GM12878 (cell line): ENCODE data around the gene STBD1. TPM values are rescaled to one million over a fixed set of nuclear protein-coding genes. Genes with fewer than 3 reads are reported as not detected.

Experiments used
- CBX5 ChIP-seq: sonication (generic); IDR thresholded peaks from 2 replicates; pipeline ENCODE4 v1.6.1; 2016; ENCODE audit warnings: low read depth, moderate library complexity, mild to moderate bottlenecking, inconsistent platforms
- EED ChIP-seq: sonication (generic); IDR thresholded peaks from 2 replicates; pipeline ENCODE4 v1.6.1; 2016; ENCODE audit warnings: antibody characterized with exemption, low read depth
- EGR1 ChIP-seq, 2 experiments: IDR thresholded peaks; 1 replicate in 1 of 2; 2 replicates in 1 of 2; pipeline ENCODE4 v1.6.1; 2011 to 2012; ENCODE audit warnings: low read depth in 2 of 2, low read length in 2 of 2, borderline replicate concordance in 1 of 2, mild to moderate bottlenecking in 1 of 2, moderate library complexity in 1 of 2
- EP300 ChIP-seq, 2 experiments: fragments of 150-350 bp in 1 of 2; IDR thresholded peaks; 2 replicates each; pipeline ENCODE4 v1.6.1; 2011 to 2012; ENCODE audit warnings: low read depth in 2 of 2, low read length in 2 of 2, borderline replicate concordance in 1 of 2, improper control_type of control experiment in 1 of 2, inconsistent platforms in 1 of 2; ENCODE audit not compliant: control insufficient read depth in 1 of 2
- ESRRA ChIP-seq: IDR thresholded peaks from 2 replicates; pipeline ENCODE4 v1.6.1; 2012; ENCODE audit warnings: mild to moderate bottlenecking, low read length, improper control_type of control experiment
- EZH2 ChIP-seq: IDR thresholded peaks from 2 replicates; pipeline ENCODE4 v1.6.1; 2012; ENCODE audit warnings: low read depth, mild to moderate bottlenecking, control low read depth, inconsistent platforms, low read length, borderline replicate concordance; ENCODE audit not compliant: control insufficient read depth
- HCFC1 ChIP-seq: fragments of 150-350 bp; IDR thresholded peaks from 2 replicates; pipeline ENCODE4 v1.6.1; 2014; ENCODE audit warnings: low read length
- MLLT1 ChIP-seq: fragments of 450-650 bp; IDR thresholded peaks from 2 replicates; pipeline ENCODE4 v1.6.1; 2016; ENCODE audit warnings: mild to moderate bottlenecking
- NFYB ChIP-seq: IDR thresholded peaks from 2 replicates; pipeline ENCODE4 v1.6.1; 2011; ENCODE audit warnings: low read depth, mild to moderate bottlenecking, low read length, improper control_type of control experiment, moderate library complexity; ENCODE audit not compliant: insufficient read depth
- NRF1 ChIP-seq: conservative IDR thresholded peaks from 2 replicates; pipeline ENCODE4 v1.6.1; 2011; ENCODE audit warnings: mild to moderate bottlenecking, low read depth, low read length, improper control_type of control experiment
- POLR2AphosphoS5 ChIP-seq: IDR thresholded peaks from 2 replicates; pipeline ENCODE4 v1.6.1; 2011; ENCODE audit warnings: mild to moderate bottlenecking, low read length, inconsistent platforms
- RAD21 ChIP-seq: IDR thresholded peaks from 2 replicates; pipeline ENCODE4 v1.6.1; 2011; ENCODE audit warnings: mild to moderate bottlenecking, low read depth, low read length, moderate library complexity; ENCODE audit not compliant: insufficient read depth
- RB1 ChIP-seq: fragments of 450-650 bp; formaldehyde crosslinking; IDR thresholded peaks from 2 replicates; pipeline ENCODE4 v1.6.1; 2017; ENCODE audit warnings: mild to moderate bottlenecking, borderline replicate concordance
- RBBP5 ChIP-seq: fragments of 200-600 bp; sonication (generic); conservative IDR thresholded peaks from 2 replicates; pipeline ENCODE4 v1.6.1; 2016
- SMAD5 ChIP-seq: IDR thresholded peaks from 2 replicates; pipeline ENCODE4 v1.6.1; 2016; ENCODE audit warnings: antibody characterized with exemption, low read depth
- SMC3 ChIP-seq: IDR thresholded peaks from 2 replicates; pipeline ENCODE4 v1.6.1; 2011; ENCODE audit warnings: low read length, improper control_type of control experiment, borderline replicate concordance
- SPI1 ChIP-seq: IDR thresholded peaks from 2 replicates; pipeline ENCODE4 v1.6.1; 2011; ENCODE audit warnings: low read depth, mild to moderate bottlenecking, low read length, moderate library complexity, borderline replicate concordance; ENCODE audit not compliant: insufficient read depth
- WRNIP1 ChIP-seq: IDR thresholded peaks from 2 replicates; pipeline ENCODE4 v1.6.1; 2011; ENCODE audit warnings: low read depth, low read length, improper control_type of control experiment, borderline replicate concordance
- polyA plus RNA-seq, 11 experiments: library from polyadenylated mRNA; depleted of rRNA in 4 of 11; unstranded in 6 of 11; stranded (reverse) in 5 of 11; fragments of >200 nt; fragmentation: Nextera tagmentation in 4 of 11; fragmentation: Illumina TruSeq in 1 of 11; extraction: Ambion mirVana in 4 of 11; extraction: Trizol in 1 of 11; gene quantifications; 1 replicate in 1 of 11; 2 replicates in 10 of 11; pipeline versions ENCODE4 v1.2.1 to v1.2.3, GENCODE V29; 2011 to 2016; ENCODE audit warnings: inconsistent platforms in 2 of 11, missing spikeins in 2 of 11, low read depth in 1 of 11
- total RNA-seq, 4 experiments: library from RNA; depleted of rRNA in 3 of 4; stranded (reverse); fragments of >200 nt in 3 of 4; fragmentation: Illumina TruSeq in 1 of 4; extraction: Trizol in 1 of 4; gene quantifications; 2 replicates each; pipeline versions ENCODE4 v1.2.1 to v1.2.3, GENCODE V29; 2013 to 2021
- TF ChIP-seq, protein P1 (sequence below): IDR thresholded peaks from 2 replicates; pipeline ENCODE4 v1.6.1; 2012; ENCODE audit warnings: improper control_type of control experiment, low read depth, low read length; ENCODE audit not compliant: insufficient replicate concordance
- TF ChIP-seq, protein P2 (sequence below): fragments of 450-650 bp; IDR thresholded peaks from 2 replicates; pipeline ENCODE4 v1.6.1; 2016; ENCODE audit warnings: mild to moderate bottlenecking
- TF ChIP-seq, protein P3 (sequence below): IDR thresholded peaks from 2 replicates; pipeline ENCODE4 v1.6.1; 2012; ENCODE audit warnings: low read length, inconsistent platforms

STBD1 gene
- total and polyA plus RNA-seq, 10 of the 15 experiments (the other 5 are each of a cell fraction or from before 2014, with no cell fraction given): 0.04 to 0.10 (median 0.05) TPM; not detected in 7

DNA sequence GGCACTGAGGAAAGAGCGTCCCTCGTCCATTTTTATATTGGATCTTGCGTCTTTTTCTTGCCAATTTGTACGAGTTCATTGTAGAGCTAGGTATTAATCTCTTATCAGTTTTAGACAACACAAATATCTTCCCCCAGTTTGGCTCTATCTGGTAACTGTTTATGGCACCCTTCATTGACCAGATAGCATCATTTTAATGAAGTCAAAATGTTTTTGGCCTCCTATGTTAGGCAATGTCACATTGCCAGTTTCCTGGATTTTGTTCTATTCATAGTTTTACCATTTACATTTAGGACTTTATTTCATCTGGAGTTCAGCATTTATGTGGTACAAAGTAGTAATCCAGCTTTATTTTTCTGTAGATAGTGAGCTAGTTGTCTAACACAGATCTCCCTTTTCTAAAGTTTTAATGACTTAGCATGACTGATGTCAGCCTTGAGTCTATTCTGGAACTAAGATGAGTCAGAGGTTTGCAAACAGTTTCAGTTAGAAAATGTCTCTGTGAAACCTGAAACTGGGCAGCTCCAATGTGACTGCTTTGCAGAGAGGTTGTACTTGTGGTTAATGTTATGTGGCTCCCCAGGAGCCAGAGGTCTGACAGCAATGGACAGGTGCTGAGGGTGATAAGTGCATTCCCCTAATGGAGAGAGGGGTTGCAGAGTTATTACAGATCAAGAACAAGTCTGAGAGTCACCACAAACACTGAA is 5.3 kb upstream of the STBD1 start (continued):
- TF ChIP-seq ESRRA (no peak), CBX5 (peak; percentile 88), SMC3 (no peak), POLR2AphosphoS5 (no peak), SMAD5 (no peak), NFYB (no peak), SPI1 (no peak), MLLT1 (no peak), WRNIP1 (no peak), NRF1 (no peak), EGR1 (IDR thresholded peaks at IDR 0.05; ENCODE audit: borderline replicate concordance in 1 of 2, low read depth in 2 of 2, low read length in 2 of 2) (no peak), HCFC1 (no peak), RAD21 (peak; percentile 21; the same call in 1 of the 2 replicates), RB1 (no peak), EP300 (IDR thresholded peaks at IDR 0.05; ENCODE audit: borderline replicate concordance in 1 of 2, control insufficient read depth in 1 of 2, low read depth in 2 of 2, low read length in 2 of 2) (peak in 1 of 2 experiments; percentile 35; a peak in 1 of 4 replicates), EZH2 (no peak), RBBP5 (no peak), EED (peak; percentile 62; the same call in 1 of the 2 replicates)
- TF ChIP-seq, protein P1, sequence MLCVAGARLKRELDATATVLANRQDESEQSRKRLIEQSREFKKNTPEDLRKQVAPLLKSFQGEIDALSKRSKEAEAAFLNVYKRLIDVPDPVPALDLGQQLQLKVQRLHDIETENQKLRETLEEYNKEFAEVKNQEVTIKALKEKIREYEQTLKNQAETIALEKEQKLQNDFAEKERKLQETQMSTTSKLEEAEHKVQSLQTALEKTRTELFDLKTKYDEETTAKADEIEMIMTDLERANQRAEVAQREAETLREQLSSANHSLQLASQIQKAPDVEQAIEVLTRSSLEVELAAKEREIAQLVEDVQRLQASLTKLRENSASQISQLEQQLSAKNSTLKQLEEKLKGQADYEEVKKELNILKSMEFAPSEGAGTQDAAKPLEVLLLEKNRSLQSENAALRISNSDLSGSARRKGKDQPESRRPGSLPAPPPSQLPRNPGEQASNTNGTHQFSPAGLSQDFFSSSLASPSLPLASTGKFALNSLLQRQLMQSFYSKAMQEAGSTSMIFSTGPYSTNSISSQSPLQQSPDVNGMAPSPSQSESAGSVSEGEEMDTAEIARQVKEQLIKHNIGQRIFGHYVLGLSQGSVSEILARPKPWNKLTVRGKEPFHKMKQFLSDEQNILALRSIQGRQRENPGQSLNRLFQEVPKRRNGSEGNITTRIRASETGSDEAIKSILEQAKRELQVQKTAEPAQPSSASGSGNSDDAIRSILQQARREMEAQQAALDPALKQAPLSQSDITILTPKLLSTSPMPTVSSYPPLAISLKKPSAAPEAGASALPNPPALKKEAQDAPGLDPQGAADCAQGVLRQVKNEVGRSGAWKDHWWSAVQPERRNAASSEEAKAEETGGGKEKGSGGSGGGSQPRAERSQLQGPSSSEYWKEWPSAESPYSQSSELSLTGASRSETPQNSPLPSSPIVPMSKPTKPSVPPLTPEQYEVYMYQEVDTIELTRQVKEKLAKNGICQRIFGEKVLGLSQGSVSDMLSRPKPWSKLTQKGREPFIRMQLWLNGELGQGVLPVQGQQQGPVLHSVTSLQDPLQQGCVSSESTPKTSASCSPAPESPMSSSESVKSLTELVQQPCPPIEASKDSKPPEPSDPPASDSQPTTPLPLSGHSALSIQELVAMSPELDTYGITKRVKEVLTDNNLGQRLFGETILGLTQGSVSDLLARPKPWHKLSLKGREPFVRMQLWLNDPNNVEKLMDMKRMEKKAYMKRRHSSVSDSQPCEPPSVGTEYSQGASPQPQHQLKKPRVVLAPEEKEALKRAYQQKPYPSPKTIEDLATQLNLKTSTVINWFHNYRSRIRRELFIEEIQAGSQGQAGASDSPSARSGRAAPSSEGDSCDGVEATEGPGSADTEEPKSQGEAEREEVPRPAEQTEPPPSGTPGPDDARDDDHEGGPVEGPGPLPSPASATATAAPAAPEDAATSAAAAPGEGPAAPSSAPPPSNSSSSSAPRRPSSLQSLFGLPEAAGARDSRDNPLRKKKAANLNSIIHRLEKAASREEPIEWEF: no peak
- TF ChIP-seq, protein P2, sequence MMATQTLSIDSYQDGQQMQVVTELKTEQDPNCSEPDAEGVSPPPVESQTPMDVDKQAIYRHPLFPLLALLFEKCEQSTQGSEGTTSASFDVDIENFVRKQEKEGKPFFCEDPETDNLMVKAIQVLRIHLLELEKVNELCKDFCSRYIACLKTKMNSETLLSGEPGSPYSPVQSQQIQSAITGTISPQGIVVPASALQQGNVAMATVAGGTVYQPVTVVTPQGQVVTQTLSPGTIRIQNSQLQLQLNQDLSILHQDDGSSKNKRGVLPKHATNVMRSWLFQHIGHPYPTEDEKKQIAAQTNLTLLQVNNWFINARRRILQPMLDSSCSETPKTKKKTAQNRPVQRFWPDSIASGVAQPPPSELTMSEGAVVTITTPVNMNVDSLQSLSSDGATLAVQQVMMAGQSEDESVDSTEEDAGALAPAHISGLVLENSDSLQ: peak; percentile 47
- TF ChIP-seq, protein P3, sequence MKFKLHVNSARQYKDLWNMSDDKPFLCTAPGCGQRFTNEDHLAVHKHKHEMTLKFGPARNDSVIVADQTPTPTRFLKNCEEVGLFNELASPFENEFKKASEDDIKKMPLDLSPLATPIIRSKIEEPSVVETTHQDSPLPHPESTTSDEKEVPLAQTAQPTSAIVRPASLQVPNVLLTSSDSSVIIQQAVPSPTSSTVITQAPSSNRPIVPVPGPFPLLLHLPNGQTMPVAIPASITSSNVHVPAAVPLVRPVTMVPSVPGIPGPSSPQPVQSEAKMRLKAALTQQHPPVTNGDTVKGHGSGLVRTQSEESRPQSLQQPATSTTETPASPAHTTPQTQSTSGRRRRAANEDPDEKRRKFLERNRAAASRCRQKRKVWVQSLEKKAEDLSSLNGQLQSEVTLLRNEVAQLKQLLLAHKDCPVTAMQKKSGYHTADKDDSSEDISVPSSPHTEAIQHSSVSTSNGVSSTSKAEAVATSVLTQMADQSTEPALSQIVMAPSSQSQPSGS: peak; percentile 90
